Activated T-helper 17 cell treated with anti-CD3 and anti-CD28 coated beads, Interleukin-2, amount 50 U/mL, for 72 hours (primary cell): ENCODE results near the gene NDUFAF5. TPM values are rescaled to one million over a fixed set of nuclear protein-coding genes. Genes with fewer than 3 reads are reported as not detected.
"Not testable (repeated sequence)": the region's sequence is repeated elsewhere in the genome, so short reads cannot be mapped to it uniquely, and the experiment has no call there.

Experiments used
- ATAC-seq: fragments of 150-1000 bp; cut with Tn5 transposase; replicated peaks from 2 replicates; pipeline ENCODE4 v1.10.0; 2021; ENCODE audit warnings: mild to moderate bottlenecking, moderate library complexity
- H3K27ac Mint-ChIP-seq: one replicate; pipeline ENCODE4 v1.8.0; 2022; ENCODE audit warnings: mixed read lengths
- H3K27me3 Mint-ChIP-seq: one replicate; pipeline ENCODE4 v1.8.0; 2022; ENCODE audit warnings: mixed read lengths
- H3K36me3 Mint-ChIP-seq: one replicate; pipeline ENCODE4 v1.8.0; 2022; ENCODE audit warnings: low read depth, mild to moderate bottlenecking, mixed read lengths
- H3K4me1 Mint-ChIP-seq: one replicate; pipeline ENCODE4 v1.8.0; 2022; ENCODE audit warnings: mixed read lengths
- H3K4me3 Mint-ChIP-seq: one replicate; pipeline ENCODE4 v1.8.0; 2022; ENCODE audit warnings: mild to moderate bottlenecking, mixed read lengths
- H3K9me3 Mint-ChIP-seq: one replicate; pipeline ENCODE4 v1.8.0; 2022; ENCODE audit warnings: mixed read lengths
- total RNA-seq, 2 donors: library from RNA; stranded (reverse); gene quantifications; one replicate each; pipeline ENCODE4 v1.2.3, GENCODE V29; 2022

NDUFAF5 gene
- total RNA-seq, 2 donors from 2014 or later = 19.7 to 31.2 TPM

GRCh38 chr20:13760451-13760946, 24.3 kb upstream of the NDUFAF5 start:
- not testable (repeated sequence) for H3K4me3 Mint-ChIP-seq, ATAC-seq, H3K9me3 Mint-ChIP-seq, H3K27me3 Mint-ChIP-seq, H3K27ac Mint-ChIP-seq, H3K4me1 Mint-ChIP-seq
- peaks cover 60% of the 10 kb centered on the region for H3K36me3 Mint-ChIP-seq

GRCh38 chr20:13765299-13765698, 19.5 kb upstream of the NDUFAF5 start:
- Mint-ChIP-seq H3K27ac (no peak overlapping the region), H3K36me3 (peaks cover 81% of the 10 kb centered on the region), H3K27me3 (no peaks in the 10 kb centered on the region), H3K9me3 (no peaks in the 10 kb centered on the region), H3K4me1 (no peaks in the 10 kb centered on the region), H3K4me3 (no peak overlapping the region)
- no peak for ATAC-seq

- H3K36me3 Mint-ChIP-seq = peaks cover 87% of the 10 kb centered on the region
- no peaks in the 10 kb centered on the region for H3K4me1 Mint-ChIP-seq
- no peak for ATAC-seq
- H3K27me3 Mint-ChIP-seq = no peaks in the 10 kb centered on the region
- H3K9me3 Mint-ChIP-seq = no peaks in the 10 kb centered on the region
- no peak overlapping the region for H3K27ac Mint-ChIP-seq
- no peak overlapping the region for H3K4me3 Mint-ChIP-seq
Observed at GRCh38 chr20:13765868-13766416, 18.9 kb upstream of the NDUFAF5 start.

GRCh38 chr20:13770141-13770540, 14.7 kb upstream of the NDUFAF5 start:
- Mint-ChIP-seq H3K4me1 (no peaks in the 10 kb centered on the region), H3K9me3 (no peaks in the 10 kb centered on the region), H3K27ac (no peak overlapping the region), H3K4me3 (no peak overlapping the region), H3K27me3 (no peaks in the 10 kb centered on the region), H3K36me3 (peaks cover 97% of the 10 kb centered on the region)
- no peak for ATAC-seq

- no peaks in the 10 kb centered on the region for H3K27me3 Mint-ChIP-seq
- H3K36me3 Mint-ChIP-seq = peaks cover 97% of the 10 kb centered on the region
- peaks cover 6% of the 10 kb centered on the region for H3K4me1 Mint-ChIP-seq
- H3K9me3 Mint-ChIP-seq = no peaks in the 10 kb centered on the region
- H3K4me3 Mint-ChIP-seq = no peak overlapping the region
- no peak for ATAC-seq
- no peak overlapping the region for H3K27ac Mint-ChIP-seq
Observed at GRCh38 chr20:13771853-13772453, 12.9 kb upstream of the NDUFAF5 start.

- Mint-ChIP-seq H3K36me3 (peaks cover 97% of the 10 kb centered on the region), H3K27ac (no peak overlapping the region), H3K27me3 (no peaks in the 10 kb centered on the region), H3K9me3 (no peaks in the 10 kb centered on the region), H3K4me1 (peaks cover 11% of the 10 kb centered on the region), H3K4me3 (no peak overlapping the region)
- no peak for ATAC-seq
Observed at GRCh38 chr20:13772529-13772928, 12.3 kb upstream of the NDUFAF5 start.

- Mint-ChIP-seq H3K27me3 (no peaks in the 10 kb centered on the region), H3K27ac (peak overlapping the region; percentile 40), H3K4me3 (no peak overlapping the region), H3K4me1 (peaks cover 23% of the 10 kb centered on the region), H3K36me3 (peaks cover 93% of the 10 kb centered on the region), H3K9me3 (no peaks in the 10 kb centered on the region)
- ATAC-seq = no peak
Observed at GRCh38 chr20:13775867-13776266, 9.0 kb upstream of the NDUFAF5 start.

- Mint-ChIP-seq H3K4me1 (peaks cover 25% of the 10 kb centered on the region), H3K27me3 (no peaks in the 10 kb centered on the region), H3K9me3 (no peaks in the 10 kb centered on the region), H3K27ac (peak overlapping the region; percentile 75), H3K4me3 (peak overlapping the region; percentile 38), H3K36me3 (peaks cover 93% of the 10 kb centered on the region)
- peak; percentile 97 for ATAC-seq
Observed at GRCh38 chr20:13777171-13777601, 7.6 kb upstream of the NDUFAF5 start.

GRCh38 chr20:13778827-13779226, 6.0 kb upstream of the NDUFAF5 start:
- peaks cover 87% of the 10 kb centered on the region for H3K36me3 Mint-ChIP-seq
- H3K9me3 Mint-ChIP-seq = no peaks in the 10 kb centered on the region
- no peak overlapping the region for H3K27ac Mint-ChIP-seq
- H3K4me1 Mint-ChIP-seq = peaks cover 31% of the 10 kb centered on the region
- no peaks in the 10 kb centered on the region for H3K27me3 Mint-ChIP-seq
- no peak for ATAC-seq
- no peak overlapping the region for H3K4me3 Mint-ChIP-seq

- Mint-ChIP-seq H3K4me1 (peaks cover 36% of the 10 kb centered on the region), H3K36me3 (peaks cover 75% of the 10 kb centered on the region), H3K27me3 (no peaks in the 10 kb centered on the region), H3K27ac (peak overlapping the region; percentile 96), H3K4me3 (peak overlapping the region; percentile 89), H3K9me3 (no peaks in the 10 kb centered on the region)
- ATAC-seq = no peak
Observed at GRCh38 chr20:13783528-13783927, 1.3 kb upstream of the NDUFAF5 start.

GRCh38 chr20:13784271-13784892, 446 bp upstream of the NDUFAF5 start:
- H3K9me3 Mint-ChIP-seq = no peaks in the 10 kb centered on the region
- peak overlapping the region; percentile 89 for H3K4me3 Mint-ChIP-seq
- ATAC-seq = peak; percentile 5
- H3K36me3 Mint-ChIP-seq = peaks cover 77% of the 10 kb centered on the region
- H3K4me1 Mint-ChIP-seq = peaks cover 36% of the 10 kb centered on the region
- H3K27me3 Mint-ChIP-seq = no peaks in the 10 kb centered on the region
- peak overlapping the region; percentile 96 for H3K27ac Mint-ChIP-seq

GRCh38 chr20:13786143-13786828, 1.5 kb downstream of the NDUFAF5 start:
- peaks cover 22% of the 10 kb centered on the region for H3K4me1 Mint-ChIP-seq
- peak overlapping the region; percentile 96 for H3K27ac Mint-ChIP-seq
- no peaks in the 10 kb centered on the region for H3K27me3 Mint-ChIP-seq
- H3K4me3 Mint-ChIP-seq = peak overlapping the region; percentile 89
- H3K36me3 Mint-ChIP-seq = peaks cover 78% of the 10 kb centered on the region
- H3K9me3 Mint-ChIP-seq = no peaks in the 10 kb centered on the region
- ATAC-seq = no peak

- H3K27me3 Mint-ChIP-seq = no peaks in the 10 kb centered on the region
- ATAC-seq = no peak
- H3K4me3 Mint-ChIP-seq = no peak overlapping the region
- H3K27ac Mint-ChIP-seq = no peak overlapping the region
- H3K36me3 Mint-ChIP-seq = peaks cover 76% of the 10 kb centered on the region
- H3K4me1 Mint-ChIP-seq = peaks cover 16% of the 10 kb centered on the region
- no peaks in the 10 kb centered on the region for H3K9me3 Mint-ChIP-seq
Observed at GRCh38 chr20:13788167-13788834, 3.5 kb downstream of the NDUFAF5 start.

- Mint-ChIP-seq H3K27ac (no peak overlapping the region), H3K36me3 (peaks cover 85% of the 10 kb centered on the region), H3K27me3 (no peaks in the 10 kb centered on the region), H3K4me1 (peaks cover 16% of the 10 kb centered on the region), H3K9me3 (no peaks in the 10 kb centered on the region), H3K4me3 (no peak overlapping the region)
- no peak for ATAC-seq
Observed at GRCh38 chr20:13790708-13791107, 5.9 kb downstream of the NDUFAF5 start.
